ENCODE results near the gene BMP4. TPM values are rescaled to one million over a fixed set of nuclear protein-coding genes. Genes with fewer than 3 reads are reported as not detected.
A peak's percentile ranks its signal among the peaks of the same experiment; 100 is the strongest.

Gene BMP4
- total and polyA plus RNA-seq, 8 donors, result 10.3 to 76.4 (median 18.9) TPM

GRCh38 chr14:53947452-53948204 is 9.0 kb downstream of the BMP4 start:
- H3K4me3 ChIP-seq, result no peak overlapping the region
- WGBS, 5 donors, result 39 to 49% (median 46%) methylated on average over 12 of the region's 12 CpGs
- DNase-seq, result no peak
- H3K27me3 ChIP-seq, result peaks cover 0 to 55% (median 24%) of the 10 kb centered on the region in 3 donors
- peaks cover 0 to 21% (median 12%) of the 10 kb centered on the region in 4 donors for H3K36me3 ChIP-seq
- H3K4me1 ChIP-seq, result peaks cover 11 to 27% (median 20%) of the 10 kb centered on the region in 4 donors
- intact Hi-C loops (cut with DNase I; ENCODE audit: low total_unique reads), result no loop called here
- H3K27ac ChIP-seq, result peak overlapping the region in 1 of 5 donors; percentile 3
- no peak for TF ChIP-seq POLR2AphosphoS5 (IDR thresholded peaks at IDR 0.05)
- no peak for TF ChIP-seq EP300 (IDR thresholded peaks at IDR 0.05)
- H3K9me3 ChIP-seq, result no peaks in the 10 kb centered on the region

GRCh38 chr14:53947094-53947445 is 9.6 kb downstream of the BMP4 start:
- H3K4me3 ChIP-seq, result peak overlapping the region in 3 of 4 donors; percentile 34 to 38 (median 36)
- H3K9me3 ChIP-seq, result no peaks in the 10 kb centered on the region
- no peak for DNase-seq
- H3K36me3 ChIP-seq, result peaks cover 0 to 20% (median 12%) of the 10 kb centered on the region in 4 donors
- peaks cover 6 to 21% (median 14%) of the 10 kb centered on the region in 4 donors for H3K4me1 ChIP-seq
- peaks cover 0 to 50% (median 20%) of the 10 kb centered on the region in 3 donors for H3K27me3 ChIP-seq
- intact Hi-C loops (cut with DNase I; ENCODE audit: low total_unique reads), result no loop called here
- 28 to 40% (median 35%) methylated on average over 12 of the region's 12 CpGs for WGBS, 5 donors
- TF ChIP-seq POLR2A (IDR thresholded peaks at IDR 0.05), result no peak
- H3K27ac ChIP-seq, result no peak overlapping the region

GRCh38 chr14:53946404-53947093 is 10.1 kb downstream of the BMP4 start:
- intact Hi-C loops (cut with DNase I; ENCODE audit: low total_unique reads), result no loop called here
- no peak for TF ChIP-seq POLR2A (IDR thresholded peaks at IDR 0.05)
- TF ChIP-seq POLR2AphosphoS5 (IDR thresholded peaks at IDR 0.05), result no peak
- TF ChIP-seq CTCF (IDR thresholded peaks at IDR 0.05), result no peak
- TF ChIP-seq EP300 (IDR thresholded peaks at IDR 0.05), result no peak
- Histone ChIP-seq H3K4me1 (peaks cover 6 to 16% (median 9%) of the 10 kb centered on the region in 4 donors), H3K4me3 (peak overlapping the region; percentile 20 to 38 (median 35)), H3K36me3 (peaks cover 0 to 14% (median 9%) of the 10 kb centered on the region in 4 donors), H3K27ac (no peak overlapping the region), H3K27me3 (peaks cover 0 to 44% (median 17%) of the 10 kb centered on the region in 3 donors), H3K9me3 (no peaks in the 10 kb centered on the region)
- peak in 1 of 2 donors; percentile 50 for DNase-seq
- WGBS, 5 donors, result 15 to 41% (median 31%) methylated on average over 29 to 63 of the region's 63 CpGs

- WGBS, 5 donors, result 64 to 82% (median 78%) methylated on average over 13 to 14 of the region's 14 CpGs
- Histone ChIP-seq H3K27ac (no peak overlapping the region), H3K36me3 (peaks cover 0 to 13% (median 8%) of the 10 kb centered on the region in 4 donors), H3K4me3 (no peak overlapping the region), H3K9me3 (no peaks in the 10 kb centered on the region), H3K27me3 (peaks cover 0 to 39% (median 17%) of the 10 kb centered on the region in 3 donors), H3K4me1 (peaks cover 6 to 13% (median 8%) of the 10 kb centered on the region in 4 donors)
- intact Hi-C loops (cut with DNase I; ENCODE audit: low total_unique reads), result no loop called here
- no peak for TF ChIP-seq POLR2AphosphoS5 (IDR thresholded peaks at IDR 0.05)
- TF ChIP-seq EP300 (IDR thresholded peaks at IDR 0.05), result no peak
- no peak for TF ChIP-seq POLR2A (IDR thresholded peaks at IDR 0.05)
- TF ChIP-seq CTCF (IDR thresholded peaks at IDR 0.05), result no peak
- DNase-seq, result no peak
These were observed 10.6 kb downstream of the BMP4 start for GRCh38 chr14:53946071-53946403.

- Histone ChIP-seq H3K9me3 (no peaks in the 10 kb centered on the region), H3K36me3 (no peaks in the 10 kb centered on the region), H3K4me1 (peaks cover 6 to 13% (median 8%) of the 10 kb centered on the region in 4 donors), H3K27ac (no peak overlapping the region), H3K27me3 (peaks cover 0 to 31% (median 13%) of the 10 kb centered on the region in 3 donors), H3K4me3 (no peak overlapping the region)
- 55 to 66% (median 61%) methylated on average over 2 of the region's 2 CpGs for WGBS, 5 donors
- no peak for DNase-seq
- no peak for TF ChIP-seq CTCF (IDR thresholded peaks at IDR 0.05)
- no peak for TF ChIP-seq POLR2AphosphoS5 (IDR thresholded peaks at IDR 0.05)
- no peak for TF ChIP-seq EP300 (IDR thresholded peaks at IDR 0.05)
- no peak for TF ChIP-seq POLR2A (IDR thresholded peaks at IDR 0.05)
- intact Hi-C loops (cut with DNase I; ENCODE audit: low total_unique reads), result no loop called here
These were observed 12.9 kb downstream of the BMP4 start for GRCh38 chr14:53943751-53944083.

Measured in stomach (tissue), 9 donors.